ENCODE measurements around the gene ATXN7L1.

DNA sequence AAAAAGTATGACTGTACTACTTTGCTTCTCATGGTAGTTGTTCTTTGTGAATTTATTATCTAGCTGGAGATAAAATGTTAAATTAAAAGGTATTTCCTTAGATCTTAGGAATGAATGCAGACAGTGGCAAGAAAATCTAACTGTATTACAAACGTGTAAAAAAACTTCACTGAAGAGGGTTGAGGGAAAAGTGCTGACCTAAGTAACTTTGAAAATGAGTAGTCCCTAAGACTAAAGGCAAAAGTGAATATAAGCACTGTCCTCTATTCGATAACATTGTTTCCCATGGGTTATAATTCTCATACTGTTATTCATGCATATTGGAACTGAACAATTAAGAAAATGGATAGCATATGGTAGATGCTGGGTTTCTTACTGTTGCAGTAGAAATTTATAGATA is 148.4 kb downstream of the ATXN7L1 start:
- TF ChIP-seq, protein P1, sequence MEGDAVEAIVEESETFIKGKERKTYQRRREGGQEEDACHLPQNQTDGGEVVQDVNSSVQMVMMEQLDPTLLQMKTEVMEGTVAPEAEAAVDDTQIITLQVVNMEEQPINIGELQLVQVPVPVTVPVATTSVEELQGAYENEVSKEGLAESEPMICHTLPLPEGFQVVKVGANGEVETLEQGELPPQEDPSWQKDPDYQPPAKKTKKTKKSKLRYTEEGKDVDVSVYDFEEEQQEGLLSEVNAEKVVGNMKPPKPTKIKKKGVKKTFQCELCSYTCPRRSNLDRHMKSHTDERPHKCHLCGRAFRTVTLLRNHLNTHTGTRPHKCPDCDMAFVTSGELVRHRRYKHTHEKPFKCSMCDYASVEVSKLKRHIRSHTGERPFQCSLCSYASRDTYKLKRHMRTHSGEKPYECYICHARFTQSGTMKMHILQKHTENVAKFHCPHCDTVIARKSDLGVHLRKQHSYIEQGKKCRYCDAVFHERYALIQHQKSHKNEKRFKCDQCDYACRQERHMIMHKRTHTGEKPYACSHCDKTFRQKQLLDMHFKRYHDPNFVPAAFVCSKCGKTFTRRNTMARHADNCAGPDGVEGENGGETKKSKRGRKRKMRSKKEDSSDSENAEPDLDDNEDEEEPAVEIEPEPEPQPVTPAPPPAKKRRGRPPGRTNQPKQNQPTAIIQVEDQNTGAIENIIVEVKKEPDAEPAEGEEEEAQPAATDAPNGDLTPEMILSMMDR (IDR thresholded peaks at IDR 0.05): no peak
- no peak for TF ChIP-seq POLR2A (IDR thresholded peaks at IDR 0.05)
